GM12878 (cell line): ENCODE data around the gene TSPAN5. TPM values are rescaled to one million over a fixed set of nuclear protein-coding genes. Genes with fewer than 3 reads are reported as not detected.

Source experiments
- ETV6 ChIP-seq, 2 experiments: fragments of 450-650 bp in 1 of 2; IDR thresholded peaks in 1 of 2; conservative IDR thresholded peaks in 1 of 2; 2 replicates each; pipeline ENCODE4 v1.6.1; 2014; ENCODE audit warnings: antibody characterized with exemption in 1 of 2, borderline replicate concordance in 1 of 2, low read depth in 1 of 2, mild to moderate bottlenecking in 1 of 2, moderate library complexity in 1 of 2
- FOXM1 ChIP-seq: IDR thresholded peaks from 2 replicates; pipeline ENCODE4 v1.6.1; 2012; ENCODE audit warnings: low read depth, mild to moderate bottlenecking, inconsistent platforms, low read length, moderate library complexity
- GATAD2B ChIP-seq: fragments of 450-650 bp; conservative IDR thresholded peaks from 2 replicates; pipeline ENCODE4 v1.6.1; 2017; ENCODE audit warnings: low read depth, mild to moderate bottlenecking, moderate library complexity
- HSF1 ChIP-seq: fragments of 150-350 bp; IDR thresholded peaks from 2 replicates; pipeline ENCODE4 v1.6.1; 2014; ENCODE audit warnings: mild to moderate bottlenecking, low read depth, low read length
- NKRF ChIP-seq: fragments of 450-650 bp; conservative IDR thresholded peaks from 2 replicates; pipeline ENCODE4 v1.6.1; 2017; ENCODE audit warnings: mild to moderate bottlenecking, moderate library complexity
- NR2C2 ChIP-seq: IDR thresholded peaks from 2 replicates; pipeline ENCODE4 v1.6.1; 2011; ENCODE audit warnings: borderline replicate concordance, low read depth; ENCODE audit not compliant: control insufficient read depth, insufficient read length
- NRF1 ChIP-seq: conservative IDR thresholded peaks from 2 replicates; pipeline ENCODE4 v1.6.1; 2011; ENCODE audit warnings: mild to moderate bottlenecking, low read depth, low read length, improper control_type of control experiment
- PML ChIP-seq: IDR thresholded peaks from 2 replicates; pipeline ENCODE4 v1.6.1; 2012; ENCODE audit warnings: low read length, inconsistent platforms
- RELB ChIP-seq: fragments of 450-650 bp; IDR thresholded peaks from 2 replicates; pipeline ENCODE4 v1.6.1; 2017; ENCODE audit warnings: low read depth, mild to moderate bottlenecking, moderate library complexity
- SIN3A ChIP-seq: IDR thresholded peaks from 2 replicates; pipeline ENCODE4 v1.6.1; 2012; ENCODE audit warnings: low read depth, low read length, improper control_type of control experiment
- SUPT20H ChIP-seq: IDR thresholded peaks from 2 replicates; pipeline ENCODE4 v1.6.1; 2011; ENCODE audit warnings: low read depth, mild to moderate bottlenecking, low read length, moderate library complexity, borderline replicate concordance; ENCODE audit not compliant: control insufficient read depth
- TBL1XR1 ChIP-seq: IDR thresholded peaks from 2 replicates; pipeline ENCODE4 v1.6.1; 2012; ENCODE audit warnings: low read depth, low read length, improper control_type of control experiment
- ZNF207 ChIP-seq: fragments of 450-650 bp; IDR thresholded peaks from 2 replicates; pipeline ENCODE4 v1.6.1; 2014; ENCODE audit warnings: antibody characterized with exemption, mild to moderate bottlenecking, borderline replicate concordance
- polyA plus RNA-seq, 11 experiments: library from polyadenylated mRNA; depleted of rRNA in 4 of 11; unstranded in 6 of 11; stranded (reverse) in 5 of 11; fragments of >200 nt; fragmentation: Nextera tagmentation in 4 of 11; fragmentation: Illumina TruSeq in 1 of 11; extraction: Ambion mirVana in 4 of 11; extraction: Trizol in 1 of 11; gene quantifications; 1 replicate in 1 of 11; 2 replicates in 10 of 11; pipeline versions ENCODE4 v1.2.1 to v1.2.3, GENCODE V29; 2011 to 2016; ENCODE audit warnings: inconsistent platforms in 2 of 11, missing spikeins in 2 of 11, low read depth in 1 of 11
- total RNA-seq, 4 experiments: library from RNA; depleted of rRNA in 3 of 4; stranded (reverse); fragments of >200 nt in 3 of 4; fragmentation: Illumina TruSeq in 1 of 4; extraction: Trizol in 1 of 4; gene quantifications; 2 replicates each; pipeline versions ENCODE4 v1.2.1 to v1.2.3, GENCODE V29; 2013 to 2021

The TSPAN5 gene
- total and polyA plus RNA-seq, 10 of the 15 experiments (the other 5 are each of a cell fraction or from before 2014, with no cell fraction given), result 0.09 to 8.2 (median 0.27) TPM

- TF ChIP-seq SUPT20H (no peak), RELB (peak; percentile 97), NRF1 (no peak), NKRF (0 out of 2 replicates have a peak, but pooled peaks have one; percentile 29), ETV6 (conservative IDR thresholded peaks at IDR 0.05 in 1 of 2, IDR thresholded peaks at IDR 0.05 in 1 of 2; ENCODE audit: borderline replicate concordance in 1 of 2, low read depth in 1 of 2) (peak in 1 of 2 experiments; percentile 86; a peak in 1 of 4 replicates), GATAD2B (peak; percentile 58; the same call in 1 of the 2 replicates), NR2C2 (no peak), HSF1 (no peak), ZNF207 (peak; percentile 39; the same call in 1 of the 2 replicates), TBL1XR1 (peak; percentile 90; the same call in 1 of the 2 replicates), FOXM1 (peak; percentile 91), SIN3A (no peak), PML (peak; percentile 85; the same call in 1 of the 2 replicates)
- TF ChIP-seq, all 136 proteins: peak for 54
Measured at GRCh38 chr4:98663226-98664006, 5.0 kb upstream of the TSPAN5 start (continued).
